Tibial nerve (tissue), 3 donors: ENCODE measurements around the gene IL10RA.

Experiments used
- POLR2A ChIP-seq, 2 donors: fragments of 450-650 bp; IDR thresholded peaks; one replicate each; pipeline ENCODE4 v1.6.1; 2017; ENCODE audit warnings: antibody characterized with exemption in 2 of 2, mild to moderate bottlenecking in 2 of 2, moderate library complexity in 2 of 2
- TF ChIP-seq, protein P1 (sequence below), 5 experiments: fragments of 200-600 bp in 3 of 5; fragments of 450-650 bp in 2 of 5; sonication (generic) in 3 of 5; IDR thresholded peaks; one replicate each; pipeline ENCODE4 v1.5.1; 2016 to 2019; ENCODE audit warnings: antibody characterized with exemption in 5 of 5, mild to moderate bottlenecking in 3 of 5, moderate library complexity in 2 of 5

GRCh38 chr11:118028626-118029025 lies 42.4 kb downstream of the IL10RA start:
- TF ChIP-seq, protein P1, sequence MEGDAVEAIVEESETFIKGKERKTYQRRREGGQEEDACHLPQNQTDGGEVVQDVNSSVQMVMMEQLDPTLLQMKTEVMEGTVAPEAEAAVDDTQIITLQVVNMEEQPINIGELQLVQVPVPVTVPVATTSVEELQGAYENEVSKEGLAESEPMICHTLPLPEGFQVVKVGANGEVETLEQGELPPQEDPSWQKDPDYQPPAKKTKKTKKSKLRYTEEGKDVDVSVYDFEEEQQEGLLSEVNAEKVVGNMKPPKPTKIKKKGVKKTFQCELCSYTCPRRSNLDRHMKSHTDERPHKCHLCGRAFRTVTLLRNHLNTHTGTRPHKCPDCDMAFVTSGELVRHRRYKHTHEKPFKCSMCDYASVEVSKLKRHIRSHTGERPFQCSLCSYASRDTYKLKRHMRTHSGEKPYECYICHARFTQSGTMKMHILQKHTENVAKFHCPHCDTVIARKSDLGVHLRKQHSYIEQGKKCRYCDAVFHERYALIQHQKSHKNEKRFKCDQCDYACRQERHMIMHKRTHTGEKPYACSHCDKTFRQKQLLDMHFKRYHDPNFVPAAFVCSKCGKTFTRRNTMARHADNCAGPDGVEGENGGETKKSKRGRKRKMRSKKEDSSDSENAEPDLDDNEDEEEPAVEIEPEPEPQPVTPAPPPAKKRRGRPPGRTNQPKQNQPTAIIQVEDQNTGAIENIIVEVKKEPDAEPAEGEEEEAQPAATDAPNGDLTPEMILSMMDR (IDR thresholded peaks at IDR 0.05) = no peak
- TF ChIP-seq POLR2A (IDR thresholded peaks at IDR 0.05) = no peak
